Stomach (tissue), 4 donors: ENCODE results near the gene TRAF3.
"Not testable (repeated sequence)": the region's sequence is repeated elsewhere in the genome, so short reads cannot be mapped to it uniquely, and the experiment has no call there.

Source experiments
- EP300 ChIP-seq: sonication (generic); formaldehyde crosslinking; IDR thresholded peaks from one replicate; pipeline ENCODE4 v1.6.1; 2017; ENCODE audit warnings: antibody characterized with exemption
- TF ChIP-seq, protein P1 (sequence below), 7 experiments: fragments of 450-650 bp in 4 of 7; fragments of 200-600 bp in 3 of 7; sonication (generic) in 3 of 7; IDR thresholded peaks; one replicate each; pipeline ENCODE4 v1.5.1; 2016 to 2019; ENCODE audit warnings: antibody characterized with exemption in 7 of 7, control low read depth in 2 of 7, mild to moderate bottlenecking in 1 of 7

DNA sequence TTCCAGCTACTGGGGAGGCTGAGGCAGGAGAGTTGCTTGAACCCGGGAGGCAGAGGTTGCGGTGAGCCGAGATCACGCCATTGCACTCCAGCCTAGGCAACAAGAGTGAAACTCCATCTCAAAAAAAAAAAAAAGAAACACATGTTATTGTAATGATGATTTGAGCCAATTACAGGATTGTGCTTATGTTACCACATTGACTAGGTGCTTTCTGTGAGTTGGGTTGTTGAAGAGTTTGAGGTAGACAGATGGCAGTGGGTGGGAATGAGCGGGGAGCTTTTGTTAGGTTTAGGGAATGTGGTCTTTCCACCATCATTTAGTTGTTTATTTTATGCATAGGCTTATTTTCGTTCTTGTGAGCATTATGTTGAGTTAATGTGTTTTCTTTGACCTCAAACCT is 45.6 kb downstream of the TRAF3 start:
- TF ChIP-seq, protein P1, sequence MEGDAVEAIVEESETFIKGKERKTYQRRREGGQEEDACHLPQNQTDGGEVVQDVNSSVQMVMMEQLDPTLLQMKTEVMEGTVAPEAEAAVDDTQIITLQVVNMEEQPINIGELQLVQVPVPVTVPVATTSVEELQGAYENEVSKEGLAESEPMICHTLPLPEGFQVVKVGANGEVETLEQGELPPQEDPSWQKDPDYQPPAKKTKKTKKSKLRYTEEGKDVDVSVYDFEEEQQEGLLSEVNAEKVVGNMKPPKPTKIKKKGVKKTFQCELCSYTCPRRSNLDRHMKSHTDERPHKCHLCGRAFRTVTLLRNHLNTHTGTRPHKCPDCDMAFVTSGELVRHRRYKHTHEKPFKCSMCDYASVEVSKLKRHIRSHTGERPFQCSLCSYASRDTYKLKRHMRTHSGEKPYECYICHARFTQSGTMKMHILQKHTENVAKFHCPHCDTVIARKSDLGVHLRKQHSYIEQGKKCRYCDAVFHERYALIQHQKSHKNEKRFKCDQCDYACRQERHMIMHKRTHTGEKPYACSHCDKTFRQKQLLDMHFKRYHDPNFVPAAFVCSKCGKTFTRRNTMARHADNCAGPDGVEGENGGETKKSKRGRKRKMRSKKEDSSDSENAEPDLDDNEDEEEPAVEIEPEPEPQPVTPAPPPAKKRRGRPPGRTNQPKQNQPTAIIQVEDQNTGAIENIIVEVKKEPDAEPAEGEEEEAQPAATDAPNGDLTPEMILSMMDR (IDR thresholded peaks at IDR 0.05): not testable (repeated sequence)
- TF ChIP-seq EP300: not testable (repeated sequence)
